ENCODE data around the gene CD9.

- TF ChIP-seq POLR2A (IDR thresholded peaks at IDR 0.05; ENCODE audit: low read depth, low read length) (no peak), TAF1 (IDR thresholded peaks at IDR 0.05; ENCODE audit: low read depth, low read length) (no peak), POLR2AphosphoS5 (IDR thresholded peaks at IDR 0.05; ENCODE audit: low read depth, low read length) (no peak), SPI1 (IDR thresholded peaks at IDR 0.05; ENCODE audit: low read depth, low read length) (no peak), POU2F2 (IDR thresholded peaks at IDR 0.05; ENCODE audit: low read depth, low read length) (no peak), PAX5 (IDR thresholded peaks at IDR 0.05; ENCODE audit: insufficient read depth, low read length, severe bottlenecking) (no peak)
Observed at GRCh38 chr12:6171409-6172015, 28.7 kb upstream of the CD9 start.
